NCI-H460 (cell line): Measurements from ENCODE around the gene SNRPD3. TPM values are rescaled to one million over a fixed set of nuclear protein-coding genes. Genes with fewer than 3 reads are reported as not detected.

Experiments used
- DNase-seq: peaks from one replicate; pipeline ENCODE4 v3.0.0-alpha.2; 2016; ENCODE audit warnings: low read depth; ENCODE audit errors: extremely low read depth
- total RNA-seq: library from RNA; depleted of rRNA; stranded (reverse); fragments of >200 nt; shearing (Covaris generic); gene quantifications from 2 replicates; pipeline ENCODE4 v1.2.3, GENCODE V29; 2014

Gene SNRPD3
- total RNA-seq, 1 experiment from 2014 or later: 92.1 TPM

DNA sequence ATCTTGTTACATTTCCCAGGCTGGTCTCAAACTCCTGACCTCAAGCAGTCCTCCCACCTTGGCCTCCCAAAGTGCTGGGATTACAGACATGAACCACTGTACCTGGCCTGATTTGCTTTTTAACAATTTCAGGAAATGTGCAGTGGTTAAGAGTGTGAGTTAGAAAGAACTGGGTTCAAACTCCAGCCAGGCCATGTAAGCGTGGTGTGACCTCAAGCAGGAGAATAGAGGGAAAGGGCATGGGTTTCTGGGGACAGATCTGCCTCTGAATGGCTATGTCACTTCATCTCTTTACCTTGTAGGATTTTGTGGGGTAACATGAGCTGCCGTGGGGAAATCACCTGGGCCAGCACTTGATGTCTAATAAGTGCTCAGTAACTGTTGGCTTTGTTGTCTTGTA, 9.3 kb downstream of the SNRPD3 start:
- DNase-seq: no peak

DNA sequence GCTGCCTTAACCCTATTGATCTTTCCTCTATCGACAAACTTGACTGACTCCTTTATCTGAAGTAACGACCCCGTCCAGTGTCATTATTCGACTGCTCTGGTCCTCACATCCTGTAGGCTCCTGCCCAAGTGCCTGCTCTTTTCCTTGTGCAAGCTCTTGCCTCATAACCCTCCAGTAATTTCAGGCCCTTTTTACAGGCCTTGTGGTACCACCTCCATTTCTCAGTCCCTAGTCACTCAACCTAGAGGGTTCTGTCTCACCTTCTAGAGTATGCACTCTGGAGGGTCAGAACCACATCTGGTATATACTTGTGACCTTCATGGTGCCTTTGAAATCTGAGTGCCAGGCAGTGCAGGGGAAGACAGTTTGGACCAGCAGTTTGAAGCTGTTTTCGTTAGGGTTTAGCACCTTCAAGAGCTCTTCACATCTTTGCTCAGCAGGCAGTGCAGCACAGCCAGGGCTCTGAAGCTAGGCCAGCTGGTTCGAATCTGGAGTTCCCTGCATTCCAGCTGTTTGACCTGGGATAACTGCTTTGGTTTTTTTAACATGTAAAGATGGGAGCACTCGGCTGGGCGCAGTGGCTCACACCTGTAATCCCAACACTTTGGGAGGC, 11.2 kb downstream of the SNRPD3 start:
- no peak for DNase-seq

DNA sequence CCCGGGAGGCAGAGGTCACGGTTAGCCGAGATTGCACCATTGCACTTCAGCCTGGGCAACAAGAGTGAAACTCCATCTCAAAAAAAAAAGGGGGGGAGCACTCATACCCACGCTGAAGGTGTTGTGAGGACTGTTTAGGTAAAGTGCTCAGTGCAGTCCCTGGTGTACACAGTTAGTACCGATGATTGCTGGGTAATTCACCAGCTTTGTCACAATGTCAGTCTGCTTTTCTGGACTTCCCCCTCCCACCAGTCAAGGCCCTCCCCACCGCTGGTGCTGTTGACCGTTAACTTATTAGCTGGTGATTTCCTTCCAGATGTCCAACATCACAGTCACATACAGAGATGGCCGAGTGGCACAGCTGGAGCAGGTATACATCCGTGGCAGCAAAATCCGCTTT, 11.9 kb downstream of the SNRPD3 start:
- no peak for DNase-seq

DNA sequence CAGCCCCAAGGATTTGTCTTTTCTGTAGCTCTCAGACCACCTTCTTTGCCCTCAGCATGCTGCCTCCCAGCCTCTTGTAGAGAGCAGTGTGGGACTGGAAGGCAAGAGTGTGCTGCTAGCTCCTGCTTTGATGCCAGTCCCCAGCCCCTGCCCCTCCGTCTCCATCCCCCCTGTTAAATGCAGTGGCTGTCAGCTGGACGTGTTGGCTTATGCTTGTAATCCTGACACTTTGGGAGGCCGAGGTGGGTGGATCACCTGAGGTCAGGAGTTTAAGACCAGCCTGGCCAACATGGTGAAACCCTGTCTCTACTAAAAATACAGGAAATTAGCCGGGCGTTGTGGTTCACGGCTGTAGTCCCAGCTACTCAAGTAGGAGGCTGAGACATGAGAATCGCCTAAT, 15.5 kb downstream of the SNRPD3 start:
- DNase-seq: no peak

DNA sequence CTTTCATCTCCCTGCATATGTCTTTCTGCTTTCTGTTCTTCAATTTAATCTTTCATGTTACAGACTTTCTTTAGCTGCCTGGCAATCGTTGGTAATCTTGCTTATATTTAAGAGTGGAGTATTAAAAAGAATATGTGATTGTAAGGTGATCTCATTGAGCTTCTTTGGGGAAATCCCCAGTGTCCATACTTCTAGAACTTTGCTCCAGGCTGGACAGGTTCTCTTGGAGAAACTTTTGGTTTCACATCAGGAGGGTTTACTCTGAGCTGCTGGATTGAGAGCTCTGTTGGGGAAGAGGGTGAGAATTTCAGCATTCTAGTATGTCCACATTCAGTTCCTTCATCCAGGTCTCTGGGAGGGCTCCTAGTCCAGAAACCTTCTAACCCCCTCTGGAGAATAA, 21.0 kb downstream of the SNRPD3 start:
- no peak for DNase-seq

DNA sequence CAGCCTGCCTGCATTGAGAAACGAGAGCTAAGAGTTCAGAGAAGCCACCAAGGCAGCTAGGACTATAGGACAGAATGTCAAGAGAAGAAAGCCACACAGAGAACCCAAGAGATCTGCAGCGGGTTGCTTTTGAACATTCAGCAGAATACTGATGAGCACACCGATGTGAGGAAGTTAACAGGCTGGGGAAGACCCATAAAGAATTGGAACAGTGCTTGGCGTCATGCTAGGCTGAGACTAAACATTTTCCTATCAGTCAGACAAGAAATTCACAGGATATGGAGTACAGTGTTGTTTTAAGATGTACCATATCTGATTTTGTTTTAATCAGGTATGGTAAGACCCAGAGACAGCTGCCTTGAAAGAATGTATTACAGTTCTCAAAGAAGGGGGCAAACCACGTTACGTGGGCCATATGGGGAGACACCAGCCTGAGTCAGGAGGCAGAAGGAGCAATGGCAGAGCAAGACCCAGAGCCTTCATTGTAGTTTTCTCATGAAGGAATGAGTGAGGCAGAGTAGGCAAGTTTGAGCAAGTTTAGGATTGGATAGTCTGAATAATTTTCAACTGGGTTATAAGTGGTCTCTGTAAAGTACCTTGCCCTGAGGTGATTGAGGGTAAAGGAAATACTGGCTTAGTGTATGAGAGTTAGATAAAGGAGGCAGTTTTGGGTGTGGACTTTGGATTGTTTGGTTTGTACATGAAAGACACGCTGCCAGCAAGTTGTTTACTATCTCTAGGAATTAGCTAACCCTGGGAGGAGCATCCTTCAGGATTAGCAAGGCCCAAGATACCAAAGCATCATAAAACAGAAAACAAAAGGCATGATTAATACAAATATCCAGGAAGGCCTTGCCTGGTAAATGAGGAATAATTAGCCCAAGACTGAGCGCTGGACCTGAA, 22.8 kb downstream of the SNRPD3 start:
- DNase-seq: no peak

DNA sequence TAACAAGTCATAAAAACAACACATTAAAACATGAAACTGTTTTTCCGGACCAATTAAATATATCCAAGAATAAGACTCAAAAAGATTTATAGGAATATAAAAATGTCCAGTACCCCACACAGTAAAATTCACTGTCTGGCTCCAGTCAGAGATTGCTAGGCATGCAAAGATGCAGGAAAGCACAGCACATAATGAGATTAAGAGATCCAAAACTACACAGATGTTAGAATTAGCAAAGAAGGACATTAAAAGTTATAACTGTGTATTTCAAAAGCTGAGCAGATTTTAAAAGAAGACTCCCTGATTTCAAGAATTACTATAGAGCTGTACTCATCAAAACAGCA, 23.4 kb downstream of the SNRPD3 start:
- no peak for DNase-seq

DNA sequence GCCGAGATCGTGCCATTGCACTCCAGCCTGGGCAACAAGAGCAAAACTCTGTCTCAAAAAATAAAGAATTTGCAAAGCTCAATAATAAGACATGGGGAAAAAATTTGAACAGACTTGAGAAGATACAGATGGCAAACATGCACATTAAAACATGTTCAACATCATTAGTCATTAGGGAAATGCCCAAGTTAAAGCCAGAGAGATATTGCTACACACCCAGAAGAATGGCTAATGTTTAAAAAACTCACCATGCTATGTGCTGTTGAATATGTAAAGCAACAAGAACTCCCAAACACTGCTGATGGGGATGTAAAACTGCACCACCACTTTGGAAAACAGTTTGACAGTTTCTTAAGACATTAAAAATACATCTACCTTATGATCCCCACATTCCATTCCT, 24.5 kb downstream of the SNRPD3 start:
- DNase-seq: no peak

DNA sequence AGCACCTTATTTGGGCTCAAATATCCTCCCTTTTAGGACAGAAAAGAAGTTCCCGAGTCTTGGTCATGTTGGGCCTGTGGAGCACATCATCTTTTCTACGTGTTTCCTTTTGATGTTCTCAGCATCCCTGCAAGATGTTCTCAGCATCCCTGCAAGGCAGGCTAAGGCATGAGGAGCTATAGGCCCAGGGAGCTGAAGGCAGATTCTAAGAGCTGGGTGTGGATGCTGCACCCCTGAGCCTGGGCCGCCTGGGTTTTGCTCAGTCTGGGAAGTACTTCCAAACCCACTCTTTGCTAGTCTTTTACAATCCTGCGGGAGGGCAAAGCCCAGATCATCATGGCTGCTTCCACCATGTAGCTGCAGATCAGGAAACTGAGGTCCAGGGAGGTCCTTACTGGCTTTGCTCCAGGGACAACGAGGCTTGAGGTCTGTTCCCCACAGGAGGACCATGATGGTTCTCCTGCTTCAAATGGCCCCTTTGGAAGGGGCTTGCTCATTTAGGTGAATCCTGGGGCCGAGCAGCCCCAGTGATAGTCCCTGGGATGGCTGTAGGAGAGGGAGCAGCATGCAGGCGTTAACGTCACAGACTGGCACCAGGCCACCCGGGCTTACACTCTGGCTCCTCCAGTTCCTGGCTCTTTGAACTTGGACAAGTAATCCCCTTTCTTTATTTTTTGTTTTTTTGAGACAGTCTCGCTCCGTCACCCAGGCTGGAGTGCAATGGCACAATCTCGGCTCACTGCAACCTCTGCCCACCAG, 26.4 kb downstream of the SNRPD3 start:
- DNase-seq: no peak

DNA sequence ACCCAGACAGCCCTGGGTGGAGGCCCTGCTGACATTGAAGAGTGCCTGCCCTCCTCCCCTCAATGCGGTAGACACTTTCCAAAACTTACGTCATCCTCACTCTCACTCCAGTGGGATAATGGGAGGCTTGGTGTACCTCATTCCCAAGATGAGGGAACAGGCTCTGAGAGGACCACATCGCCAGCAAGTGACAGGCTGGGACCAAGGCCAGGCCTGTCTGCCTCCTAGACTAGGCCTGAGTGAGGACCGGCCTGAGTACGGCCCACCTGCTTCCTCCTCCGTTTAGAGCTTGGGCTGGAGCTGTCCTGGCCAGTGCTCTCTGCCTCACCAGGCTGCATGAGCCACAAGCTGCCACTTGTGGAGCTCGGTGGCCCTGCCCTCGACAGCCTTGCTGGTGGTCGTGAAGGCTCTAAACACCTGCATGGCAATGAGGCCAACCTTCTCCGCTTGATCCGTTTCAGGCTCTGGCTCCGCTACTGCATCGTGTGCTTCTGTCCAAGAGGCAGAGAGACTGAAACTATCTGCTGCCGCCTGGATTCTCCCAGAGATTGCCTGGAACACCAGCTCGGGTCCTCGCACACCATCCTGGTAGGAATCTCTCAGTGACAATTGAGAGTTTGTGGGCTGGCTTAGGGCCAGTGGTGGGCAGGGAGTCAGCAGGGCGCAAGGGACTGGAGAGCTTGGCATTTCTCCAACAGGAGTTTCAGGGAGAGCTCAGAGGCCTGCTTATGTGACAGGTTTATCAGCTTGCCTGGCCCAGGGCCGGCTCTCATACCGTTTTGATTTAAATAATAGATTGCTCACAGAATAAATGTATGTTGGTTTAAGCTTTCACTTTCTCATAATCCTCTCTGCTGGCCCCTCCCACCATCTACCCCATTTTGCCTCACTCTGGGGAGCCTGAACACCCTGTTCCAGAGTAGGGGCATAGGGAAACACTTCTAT, 27.7 kb downstream of the SNRPD3 start:
- no peak for DNase-seq

DNA sequence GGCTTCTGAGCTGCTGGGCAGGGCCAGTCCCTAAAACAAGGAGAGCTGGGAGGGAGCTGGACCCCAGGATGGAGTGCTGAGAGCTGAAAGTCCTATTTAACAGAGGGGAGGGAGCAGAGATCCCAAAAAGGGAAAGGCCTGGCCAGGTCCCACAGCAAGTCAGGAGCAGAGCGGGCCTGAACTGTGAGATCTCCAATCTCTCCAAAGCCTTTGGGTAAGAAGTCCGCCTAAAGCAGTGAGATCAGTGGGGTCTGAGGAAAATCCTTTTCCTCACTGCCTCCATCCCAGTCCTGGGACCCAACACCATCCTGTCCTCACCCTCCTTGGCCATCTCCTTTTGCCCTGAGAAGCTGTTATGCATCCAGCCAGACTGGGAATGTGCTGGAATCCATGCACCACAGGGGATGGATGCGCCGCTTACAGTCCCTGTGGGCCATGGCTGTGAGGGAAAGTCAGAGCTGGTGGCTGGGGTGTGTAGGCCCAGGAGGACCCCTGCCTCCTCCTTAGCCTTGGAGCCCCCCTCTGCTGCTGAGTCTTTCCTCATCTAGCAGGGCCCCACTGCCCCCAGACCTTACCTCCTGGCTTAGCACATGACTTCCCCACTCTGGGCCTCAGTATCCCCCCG, 28.5 kb downstream of the SNRPD3 start:
- no peak for DNase-seq

DNA sequence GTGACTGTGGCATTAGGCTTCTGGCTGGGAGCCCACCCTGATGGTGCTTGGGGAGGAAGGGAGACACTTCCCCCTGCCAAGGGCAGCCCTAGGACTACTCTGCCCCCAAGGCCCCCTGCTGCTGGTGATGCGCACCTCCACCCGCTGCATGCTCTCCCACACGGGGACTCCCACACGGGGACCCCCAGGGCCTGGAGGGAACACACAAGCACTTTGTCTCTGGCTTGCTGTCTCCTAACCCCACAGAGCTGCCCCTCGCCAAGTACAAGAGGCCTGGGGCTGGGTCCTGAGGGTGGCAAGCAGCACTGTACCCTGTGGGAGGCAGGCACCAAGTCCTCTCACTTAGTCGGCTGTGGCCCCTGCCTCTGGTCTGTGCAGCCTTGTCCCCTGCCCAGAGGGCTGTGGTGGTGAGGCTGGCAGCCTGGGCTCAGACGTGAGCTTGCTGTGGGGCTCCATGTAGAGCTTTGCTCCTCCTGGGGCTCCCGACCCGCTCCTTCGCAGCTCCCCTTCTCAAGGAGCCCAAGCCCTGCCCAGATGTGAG, 29.1 kb downstream of the SNRPD3 start:
- DNase-seq: no peak

DNA sequence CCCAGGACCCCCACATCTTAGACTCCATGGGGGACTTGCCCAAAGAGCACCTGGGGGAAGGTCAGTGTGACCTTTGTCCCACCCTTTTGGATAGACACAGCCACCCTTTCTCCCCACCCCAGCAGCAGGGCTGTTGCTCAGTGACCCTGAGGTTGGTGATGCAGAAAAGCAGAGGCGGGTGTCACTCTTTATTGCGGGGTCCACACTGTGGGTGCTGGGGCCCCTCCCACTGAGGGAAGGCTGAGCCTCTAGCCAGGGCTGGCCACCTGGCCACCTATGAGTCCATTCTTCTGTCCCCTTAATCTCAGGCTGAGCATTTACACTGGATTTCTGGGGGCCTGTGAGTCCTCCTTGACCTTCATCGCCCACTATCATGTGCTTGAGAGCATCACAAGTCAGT, 29.7 kb downstream of the SNRPD3 start:
- no peak for DNase-seq

DNA sequence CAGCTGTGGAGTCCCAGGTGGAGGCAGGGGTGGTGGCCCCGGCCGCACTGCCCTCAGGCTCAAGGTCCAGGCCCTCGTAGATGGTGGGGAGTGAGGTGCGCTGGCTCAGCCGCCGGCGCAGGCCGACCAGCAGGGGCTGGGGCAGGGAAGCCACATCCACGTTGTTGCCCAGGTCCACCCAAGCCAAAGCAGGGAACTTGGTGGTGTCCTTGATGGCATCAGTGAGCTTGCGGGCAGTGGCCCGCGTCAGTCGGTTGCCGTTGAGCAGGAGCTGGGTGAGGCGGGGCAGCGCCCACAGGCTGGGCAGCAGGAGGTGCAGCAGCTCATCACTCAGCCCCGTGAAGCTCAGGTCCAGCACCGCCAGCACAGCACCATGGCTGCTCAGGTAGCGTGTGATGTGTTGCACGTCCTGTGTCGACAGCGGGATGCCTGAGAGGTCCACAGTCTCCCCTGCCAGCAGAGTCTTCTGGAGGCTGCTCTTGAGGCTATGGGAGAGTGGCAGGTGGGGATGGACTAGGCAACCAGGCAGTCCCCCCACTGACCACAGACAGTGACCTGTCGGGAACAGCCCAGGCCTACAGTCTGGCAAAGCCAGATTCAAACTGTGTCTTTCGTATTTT, 30.2 kb downstream of the SNRPD3 start:
- DNase-seq: no peak

DNA sequence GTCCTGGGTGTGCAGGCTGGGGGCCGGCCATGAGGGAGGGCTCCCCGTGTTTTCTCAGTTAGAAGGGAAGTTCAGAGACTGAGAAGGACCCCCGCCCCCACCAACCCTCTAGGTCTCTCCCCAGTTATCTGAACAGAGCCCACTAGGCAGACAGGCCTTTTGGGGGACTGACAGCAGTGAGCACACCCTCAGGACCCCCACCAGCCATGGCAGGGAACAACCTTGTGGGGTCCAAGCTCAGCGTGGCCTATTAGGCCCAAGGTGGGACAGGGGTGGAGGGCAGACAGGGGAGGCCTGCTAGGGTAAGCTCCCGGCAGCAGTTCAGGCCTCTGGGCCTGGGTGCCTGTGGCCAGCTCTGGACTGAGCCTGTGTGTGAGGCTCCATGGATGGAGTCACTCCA, 31.5 kb downstream of the SNRPD3 start:
- no peak for DNase-seq

DNA sequence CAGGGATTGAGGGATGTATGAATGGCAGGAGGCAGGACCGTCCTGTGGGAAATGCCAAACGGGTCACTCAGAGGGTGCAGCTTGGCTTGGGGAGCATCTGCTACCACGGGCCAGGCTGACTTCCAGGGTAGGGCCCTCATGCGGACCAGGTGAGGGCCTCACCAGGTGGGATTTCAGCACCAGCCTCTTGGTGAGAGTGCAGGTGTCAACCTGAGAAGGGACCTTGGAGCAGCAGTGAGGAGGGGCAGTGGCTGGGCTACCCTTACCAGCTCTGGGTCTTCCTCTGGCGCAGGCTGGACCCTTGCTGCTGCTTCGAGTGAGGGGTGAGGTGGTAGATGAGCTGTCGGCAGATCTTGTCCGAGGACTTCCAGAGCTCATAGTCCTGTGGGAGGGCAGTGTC, 32.1 kb downstream of the SNRPD3 start:
- DNase-seq: no peak

DNA sequence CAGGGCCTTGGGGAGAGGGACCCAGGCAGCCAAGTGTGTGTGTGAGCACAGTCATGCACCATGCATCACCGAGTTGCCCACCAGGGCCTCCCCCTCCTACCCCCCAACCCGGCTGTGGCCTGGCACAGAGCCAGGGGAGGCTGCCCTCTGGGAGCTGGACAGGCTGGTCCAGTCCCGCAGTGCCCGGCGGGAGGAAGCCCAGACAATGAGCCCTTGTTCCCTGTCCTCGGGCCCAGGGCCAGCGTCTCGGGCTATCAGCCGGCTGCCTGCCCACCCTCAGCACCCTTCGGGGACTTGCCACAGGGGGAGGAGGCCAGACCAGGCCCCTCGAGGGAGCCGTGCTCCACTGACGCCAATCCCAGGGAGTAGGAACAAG, 32.6 kb downstream of the SNRPD3 start:
- no peak for DNase-seq

DNA sequence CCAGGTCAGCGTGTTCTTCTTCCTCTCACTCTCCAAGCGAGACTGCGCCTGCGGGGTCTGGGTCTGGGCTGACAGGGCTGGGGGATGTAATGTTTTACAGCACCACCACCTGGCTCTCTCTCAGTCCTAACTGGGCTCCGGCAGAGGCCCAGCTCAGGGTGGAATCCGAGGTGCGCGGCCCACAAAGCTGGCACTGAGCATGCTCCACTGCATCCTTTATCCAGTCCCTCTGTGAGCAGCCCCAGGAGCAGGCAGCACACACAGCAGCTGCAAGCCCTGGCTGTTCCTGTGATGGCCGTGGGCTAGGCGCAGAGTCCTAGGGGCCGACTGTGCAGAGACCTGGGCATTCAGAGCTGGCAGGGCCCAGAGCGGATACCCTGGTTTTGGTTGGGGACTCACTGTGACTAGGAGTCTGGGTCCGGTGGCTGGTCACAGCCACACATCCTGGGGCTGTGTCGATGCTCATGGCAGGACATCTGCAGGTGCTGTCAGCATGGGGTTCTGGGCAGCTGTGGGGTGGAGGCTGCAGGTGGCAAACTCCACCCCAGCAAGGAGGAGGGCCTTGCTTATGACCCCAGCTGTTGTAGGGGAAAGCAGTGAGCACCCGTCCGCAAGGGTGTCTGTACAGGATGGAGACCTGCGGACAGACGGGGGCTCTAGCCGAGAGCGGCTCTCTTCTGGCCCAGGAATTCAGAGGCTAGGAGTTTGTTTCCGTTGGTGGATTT, 33.1 kb downstream of the SNRPD3 start:
- no peak for DNase-seq

DNA sequence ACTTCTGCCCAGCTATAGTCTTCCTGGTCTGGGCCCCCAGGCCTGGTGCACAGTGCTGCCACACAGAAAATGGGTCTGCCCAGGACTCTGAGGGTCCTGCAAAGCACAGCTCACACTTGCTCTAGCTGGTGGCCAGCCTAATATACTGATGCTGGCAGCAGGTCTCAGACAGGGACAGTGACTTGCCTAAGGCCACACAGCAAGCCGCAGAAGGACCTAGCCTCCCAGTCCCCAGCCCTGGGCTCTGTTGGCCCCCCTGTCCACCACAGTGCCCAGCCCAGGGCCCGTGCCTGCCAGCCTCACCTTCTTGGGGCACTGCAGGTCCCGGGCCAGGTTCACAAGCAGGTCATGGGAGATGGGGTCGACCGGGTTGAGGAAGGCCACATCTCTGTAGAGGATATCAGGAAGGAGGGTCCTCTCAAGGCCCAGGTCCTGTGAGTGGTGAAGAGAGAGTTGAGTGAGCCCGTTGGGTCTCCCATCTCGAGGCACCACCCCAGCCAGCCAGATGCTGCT, 33.8 kb downstream of the SNRPD3 start:
- DNase-seq: no peak
